Small intestine (tissue), 7 donors: ENCODE measurements around the gene RPS6KA5. TPM values are rescaled to one million over a fixed set of nuclear protein-coding genes. Genes with fewer than 3 reads are reported as not detected.
"Not testable (repeated sequence)": the region's sequence is repeated elsewhere in the genome, so short reads cannot be mapped to it uniquely, and the experiment has no call there.

ENCODE experiments used
- DNase-seq, 2 donors: peaks; one replicate each; pipeline versions ENCODE4 v3.0.0 to v3.0.0-alpha.2; 2013
- FAIRE-seq: peaks from 2 replicates; lab custom pipeline; 2012; peaks lifted over from hg19 to GRCh38; lab: Jason Lieb, UNC
- H3K27ac ChIP-seq, 3 donors: one replicate each; pipeline ENCODE4 v1.5.1; 2013; ENCODE audit warnings: low read length in 2 of 3, mild to moderate bottlenecking in 2 of 3, control low read depth in 1 of 3, inconsistent platforms in 1 of 3, low read depth in 1 of 3, moderate library complexity in 1 of 3
- H3K27me3 ChIP-seq, 3 donors: one replicate each; pipeline ENCODE4 v1.6.1; 2013; ENCODE audit warnings: low read length in 3 of 3, inconsistent platforms in 1 of 3; ENCODE audit not compliant: control insufficient read depth in 3 of 3, insufficient read depth in 3 of 3
- H3K36me3 ChIP-seq, 3 donors: one replicate each; pipeline ENCODE4 v1.6.1; 2013; ENCODE audit warnings: low read length in 3 of 3, inconsistent platforms in 1 of 3, low read depth in 1 of 3, mild to moderate bottlenecking in 1 of 3, moderate library complexity in 1 of 3; ENCODE audit not compliant: control insufficient read depth in 3 of 3, insufficient read depth in 2 of 3
- H3K4me1 ChIP-seq, 3 donors: one replicate each; pipeline ENCODE4 v1.6.1; 2013; ENCODE audit warnings: low read length in 2 of 3, inconsistent platforms in 1 of 3, low read depth in 1 of 3, mild to moderate bottlenecking in 1 of 3, moderate library complexity in 1 of 3; ENCODE audit not compliant: control insufficient read depth in 3 of 3, insufficient read depth in 2 of 3
- H3K4me3 ChIP-seq, 3 donors: one replicate each; pipeline ENCODE4 v1.5.1; 2013; ENCODE audit warnings: low read length in 3 of 3, control low read depth in 1 of 3, inconsistent platforms in 1 of 3, low read depth in 1 of 3, mild to moderate bottlenecking in 1 of 3, moderate library complexity in 1 of 3
- H3K9me3 ChIP-seq, 2 donors: one replicate each; pipeline ENCODE4 v1.6.1; 2013; ENCODE audit warnings: low read depth in 1 of 2, low read length in 1 of 2; ENCODE audit not compliant: control insufficient read depth in 2 of 2, insufficient read depth in 1 of 2
- WGBS, 3 donors: extraction: QIAGEN DNeasy Blood & Tissue Kit; methylation state at CpG; one replicate each; pipeline ENCODE4 v1.1.7; 2013; 5-methylcytosine and 5-hydroxymethylcytosine counted together
- polyA plus RNA-seq, 4 donors: library from polyadenylated mRNA; stranded (reverse) in 3 of 4; unstranded in 1 of 4; fragments of 200-250 nt in 3 of 4; fragments of 120-200 nt in 1 of 4; gene quantifications; one replicate each; pipeline versions ENCODE4 v1.2.1 to v1.2.3, GENCODE V29; 2013
- donor health status: healthy with polysubstance abuse.
- donor health status: control.
- donor health status: control.
- donor health status: Bipolar disorder and iron deficiency.
- donor health status: healthy.

RPS6KA5 gene
- polyA plus RNA-seq, 4 donors = 1.9 to 9.5 (median 3.8) TPM

GRCh38 chr14:90846511-90846910 lies 213.9 kb downstream of the RPS6KA5 start:
- FAIRE-seq (no peak), DNase-seq (no peak)
- 85 to 88% (median 86%) methylated on average over 4 of the region's 4 CpGs for WGBS, 3 donors
- no peak overlapping the region for H3K27ac ChIP-seq
- peaks cover 0 to 7% (median 0%) of the 10 kb centered on the region in 3 donors for H3K36me3 ChIP-seq
- H3K4me3 ChIP-seq = no peak overlapping the region
- H3K4me1 ChIP-seq = no peaks in the 10 kb centered on the region
- no peaks in the 10 kb centered on the region for H3K27me3 ChIP-seq
- no peaks in the 10 kb centered on the region for H3K9me3 ChIP-seq

- FAIRE-seq = no peak
- 62 to 77% (median 68%) methylated on average over 3 of the region's 3 CpGs for WGBS, 3 donors
These were observed 216.1 kb downstream of the RPS6KA5 start for GRCh38 chr14:90844321-90844720.

GRCh38 chr14:90842726-90843125 lies 217.7 kb downstream of the RPS6KA5 start:
- FAIRE-seq (no peak), DNase-seq (no peak)
- H3K27me3 ChIP-seq = no peaks in the 10 kb centered on the region
- H3K9me3 ChIP-seq = no peaks in the 10 kb centered on the region
- H3K4me1 ChIP-seq = no peaks in the 10 kb centered on the region
- H3K4me3 ChIP-seq = no peak overlapping the region
- WGBS, 3 donors = 54 to 71% (median 65%) methylated on average over 6 of the region's 6 CpGs
- peaks cover 0 to 7% (median 0%) of the 10 kb centered on the region in 3 donors for H3K36me3 ChIP-seq
- H3K27ac ChIP-seq = no peak overlapping the region

More at GRCh38 chr14:90844321-90844720, 216.1 kb downstream of the RPS6KA5 start:
- no peaks in the 10 kb centered on the region for H3K27me3 ChIP-seq
- H3K9me3 ChIP-seq = no peaks in the 10 kb centered on the region
- H3K4me1 ChIP-seq = no peaks in the 10 kb centered on the region
- no peak overlapping the region for H3K27ac ChIP-seq
- peaks cover 0 to 7% (median 0%) of the 10 kb centered on the region in 3 donors for H3K36me3 ChIP-seq
- H3K4me3 ChIP-seq = no peak overlapping the region
- no peak for DNase-seq

- not testable (repeated sequence) for DNase-seq, FAIRE-seq, H3K4me1 ChIP-seq, H3K27me3 ChIP-seq, H3K36me3 ChIP-seq, H3K27ac ChIP-seq, H3K9me3 ChIP-seq, H3K4me3 ChIP-seq
- WGBS, 3 donors = 86 to 96% (median 87%) methylated on average over 4 of the region's 4 CpGs
These were observed 219.8 kb downstream of the RPS6KA5 start for GRCh38 chr14:90840667-90841066.

GRCh38 chr14:90839889-90840266 lies 220.6 kb downstream of the RPS6KA5 start:
- no peak for FAIRE-seq

GRCh38 chr14:90839024-90839888 lies 221.2 kb downstream of the RPS6KA5 start:
- H3K36me3 ChIP-seq = no peaks in the 10 kb centered on the region
- H3K9me3 ChIP-seq = no peaks in the 10 kb centered on the region
- FAIRE-seq = no peak
- 62 to 77% (median 76%) methylated on average over 10 of the region's 10 CpGs for WGBS, 3 donors
- no peak overlapping the region for H3K4me3 ChIP-seq
- peak overlapping the region in 2 of 3 donors; percentile 32 to 65 for H3K27ac ChIP-seq
- no peak for DNase-seq
- H3K27me3 ChIP-seq = no peaks in the 10 kb centered on the region
- H3K4me1 ChIP-seq = no peaks in the 10 kb centered on the region

More at GRCh38 chr14:90839889-90840266, 220.6 kb downstream of the RPS6KA5 start:
- DNase-seq = no peak
- H3K36me3 ChIP-seq = no peaks in the 10 kb centered on the region
- peak overlapping the region in 2 of 3 donors; percentile 32 to 52 for H3K27ac ChIP-seq
- H3K9me3 ChIP-seq = no peaks in the 10 kb centered on the region
- H3K4me1 ChIP-seq = no peaks in the 10 kb centered on the region
- no peaks in the 10 kb centered on the region for H3K27me3 ChIP-seq
- no peak overlapping the region for H3K4me3 ChIP-seq
- 81 to 89% (median 82%) methylated on average over 3 of the region's 3 CpGs for WGBS, 3 donors

GRCh38 chr14:90838531-90838930 lies 221.9 kb downstream of the RPS6KA5 start:
- not testable (repeated sequence) for H3K4me3 ChIP-seq, H3K4me1 ChIP-seq, H3K27me3 ChIP-seq, H3K36me3 ChIP-seq, DNase-seq, FAIRE-seq, H3K9me3 ChIP-seq, H3K27ac ChIP-seq
- WGBS, 3 donors = 93 to 95% (median 94%) methylated on average over 8 of the region's 8 CpGs

GRCh38 chr14:90837355-90837754 lies 223.1 kb downstream of the RPS6KA5 start:
- H3K4me3 ChIP-seq = no peak overlapping the region
- no peaks in the 10 kb centered on the region for H3K9me3 ChIP-seq
- H3K36me3 ChIP-seq = no peaks in the 10 kb centered on the region
- 88 to 92% (median 90%) methylated on average over 9 of the region's 9 CpGs for WGBS, 3 donors
- H3K4me1 ChIP-seq = no peaks in the 10 kb centered on the region
- no peak for FAIRE-seq
- no peak for DNase-seq
- no peak overlapping the region for H3K27ac ChIP-seq
- H3K27me3 ChIP-seq = no peaks in the 10 kb centered on the region
